Retinal pigment epithelial cell (primary cell): ENCODE measurements around the gene RANBP9.

Source experiments
- DNase-seq: peaks from one replicate; pipeline ENCODE4 v3.0.0-alpha.2; 2010; ENCODE audit warnings: low read depth
- H3K4me3 ChIP-seq: 2 replicates; pipeline ENCODE4 v1.5.1; 2011; ENCODE audit warnings: mild to moderate bottlenecking, low read length, control low read depth, moderate library complexity
- CTCF ChIP-seq: conservative IDR thresholded peaks from 2 replicates; pipeline ENCODE4 v1.5.1; 2011; ENCODE audit warnings: low read depth, low read length, control low read depth, inconsistent platforms

The RANBP9 gene

GRCh38 chr6:13590574-13591153 is 121.0 kb downstream of the RANBP9 start:
- DNase-seq: no peak
- no peak for TF ChIP-seq CTCF
- no peak overlapping the region for H3K4me3 ChIP-seq

- no peak overlapping the region for H3K4me3 ChIP-seq
- TF ChIP-seq CTCF: no peak
- DNase-seq: no peak
Measured at GRCh38 chr6:13589801-13590200, 121.8 kb downstream of the RANBP9 start.

GRCh38 chr6:13586603-13587542 is 124.8 kb downstream of the RANBP9 start:
- DNase-seq: no peak
- H3K4me3 ChIP-seq: no peak overlapping the region
- TF ChIP-seq CTCF: no peak

GRCh38 chr6:13581700-13582229 is 129.9 kb downstream of the RANBP9 start:
- TF ChIP-seq CTCF: no peak

GRCh38 chr6:13579911-13580310 is 131.7 kb downstream of the RANBP9 start:
- H3K4me3 ChIP-seq: no peak overlapping the region
- no peak for TF ChIP-seq CTCF
- DNase-seq: no peak

More at GRCh38 chr6:13581700-13582229, 129.9 kb downstream of the RANBP9 start:
- no peak overlapping the region for H3K4me3 ChIP-seq
- DNase-seq: no peak

DNA sequence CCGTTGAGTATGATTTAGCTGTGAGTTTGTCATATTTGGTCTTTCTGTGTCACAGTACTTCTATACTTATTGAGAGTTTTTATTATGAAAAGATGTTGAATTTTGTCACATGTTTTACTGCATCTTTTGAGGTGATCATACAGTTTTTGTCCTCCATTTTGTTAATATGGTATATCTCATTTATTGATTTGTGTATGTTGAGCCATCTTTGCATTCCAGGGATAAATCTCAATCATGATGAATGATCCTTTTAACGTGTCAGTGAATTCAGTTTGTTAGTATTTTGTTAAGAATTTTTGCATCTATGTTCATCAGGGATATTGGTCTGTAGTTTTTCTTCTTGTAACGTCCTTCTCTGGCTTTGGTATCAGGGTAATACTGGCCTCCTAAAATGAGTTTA is 133.7 kb downstream of the RANBP9 start:
- TF ChIP-seq CTCF: no peak
- no peak overlapping the region for H3K4me3 ChIP-seq
- DNase-seq: no peak
